ENCODE data around the gene GAS6. TPM values are rescaled to one million over a fixed set of nuclear protein-coding genes. Genes with fewer than 3 reads are reported as not detected.

The GAS6 gene
- total RNA-seq, 1 experiment from 2014 or later: 20.9 TPM

DNA sequence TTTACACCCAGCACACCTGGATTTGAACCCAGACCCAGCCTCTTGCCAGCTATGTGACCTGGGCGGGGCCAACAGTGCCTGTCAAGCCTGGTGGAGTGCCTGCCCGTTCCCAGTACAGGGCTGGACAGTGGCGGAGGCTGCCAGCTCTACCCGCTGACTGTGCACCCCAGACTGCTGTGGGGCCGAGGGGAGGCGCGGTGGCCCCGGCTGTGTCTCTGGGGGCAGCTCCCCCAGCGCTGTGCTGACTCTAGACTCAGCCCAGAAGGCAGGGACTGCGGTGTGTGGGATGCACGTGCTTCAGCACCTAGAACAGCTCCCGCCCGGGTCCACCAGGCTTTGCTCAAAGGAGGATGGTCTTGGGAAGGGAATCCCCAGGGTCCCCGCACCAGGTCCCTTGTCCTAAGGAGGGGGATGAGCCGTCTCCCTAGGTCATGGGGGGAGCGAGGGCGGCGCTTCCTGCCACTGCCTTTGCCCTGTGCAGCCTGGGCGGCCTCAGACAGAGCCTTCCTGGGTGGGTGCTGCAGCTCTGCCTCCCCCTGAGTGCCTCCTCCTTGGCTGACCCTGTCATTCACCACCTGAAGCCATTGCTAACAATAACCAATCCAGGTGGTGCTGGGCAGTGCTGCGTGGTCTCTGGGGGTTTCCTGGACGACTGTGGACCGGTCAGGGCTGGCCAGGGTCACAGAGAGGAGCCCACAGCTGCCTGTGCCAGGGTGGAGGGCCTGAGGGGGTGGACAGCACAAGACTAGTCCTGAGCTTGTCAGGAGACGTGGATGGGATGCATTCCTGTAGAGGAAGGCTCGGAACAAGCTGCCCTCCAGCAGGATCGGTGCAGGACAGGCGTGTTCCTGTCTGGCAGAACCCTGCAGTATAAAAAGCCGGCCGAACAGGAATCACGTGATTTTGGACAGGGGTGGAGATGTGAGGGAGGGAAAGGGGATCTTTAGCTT is 86.3 kb downstream of the GAS6 start:
- Histone ChIP-seq H3K4me2 (ENCODE audit: low read length) (no peak overlapping the region), H3K4me1 (ENCODE audit: insufficient read depth, low read length) (peaks cover 21% of the 10 kb centered on the region), H3K9me2 (replicated peaks; ENCODE audit: low read length) (no peaks in the 10 kb centered on the region), H4K20me1 (ENCODE audit: low read length) (no peaks in the 10 kb centered on the region), H3K4me3 (ENCODE audit: low read length) (no peak overlapping the region), H3K36me3 (ENCODE audit: low read depth, low read length) (peaks cover 9% of the 10 kb centered on the region; the same call in 1 of the 2 replicates), H3F3A (ENCODE audit: low read length, unreplicated experiment) (no peaks in the 10 kb centered on the region), H3K9me3 (ENCODE audit: low read length) (no peaks in the 10 kb centered on the region), H3K27me3 (ENCODE audit: low read length) (no peaks in the 10 kb centered on the region), H3K79me2 (ENCODE audit: low read length) (peaks cover 6% of the 10 kb centered on the region; the same call in 1 of the 2 replicates), H3K27ac (ENCODE audit: low read length) (no peak overlapping the region), H3K9ac (ENCODE audit: low read length) (no peak overlapping the region), H2AFZ (ENCODE audit: low read length) (no peak overlapping the region)
- BruUV-seq (replicated peaks): no TSS peak
- intact Hi-C loops (cut with micrococcal nuclease): no loop called here
- POLR2A ChIA-PET (ENCODE audit: unreplicated experiment): no interaction called here
- ATAC-seq: no peak
- CTCF ChIA-PET: no interaction called here
- DNase-seq: no peak
- TF ChIP-seq, protein P1, sequence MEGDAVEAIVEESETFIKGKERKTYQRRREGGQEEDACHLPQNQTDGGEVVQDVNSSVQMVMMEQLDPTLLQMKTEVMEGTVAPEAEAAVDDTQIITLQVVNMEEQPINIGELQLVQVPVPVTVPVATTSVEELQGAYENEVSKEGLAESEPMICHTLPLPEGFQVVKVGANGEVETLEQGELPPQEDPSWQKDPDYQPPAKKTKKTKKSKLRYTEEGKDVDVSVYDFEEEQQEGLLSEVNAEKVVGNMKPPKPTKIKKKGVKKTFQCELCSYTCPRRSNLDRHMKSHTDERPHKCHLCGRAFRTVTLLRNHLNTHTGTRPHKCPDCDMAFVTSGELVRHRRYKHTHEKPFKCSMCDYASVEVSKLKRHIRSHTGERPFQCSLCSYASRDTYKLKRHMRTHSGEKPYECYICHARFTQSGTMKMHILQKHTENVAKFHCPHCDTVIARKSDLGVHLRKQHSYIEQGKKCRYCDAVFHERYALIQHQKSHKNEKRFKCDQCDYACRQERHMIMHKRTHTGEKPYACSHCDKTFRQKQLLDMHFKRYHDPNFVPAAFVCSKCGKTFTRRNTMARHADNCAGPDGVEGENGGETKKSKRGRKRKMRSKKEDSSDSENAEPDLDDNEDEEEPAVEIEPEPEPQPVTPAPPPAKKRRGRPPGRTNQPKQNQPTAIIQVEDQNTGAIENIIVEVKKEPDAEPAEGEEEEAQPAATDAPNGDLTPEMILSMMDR (conservative IDR thresholded peaks at IDR 0.05; ENCODE audit: low read depth, low read length): no peak
- TF ChIP-seq EZH2 (IDR thresholded peaks at IDR 0.05; ENCODE audit: low read length, unreplicated experiment) (no peak), EZH2phosphoT487 (IDR thresholded peaks at IDR 0.05; ENCODE audit: borderline replicate concordance, low read length) (no peak)

- Histone ChIP-seq H3K79me2 (ENCODE audit: low read length) (peaks cover 6% of the 10 kb centered on the region; the same call in 1 of the 2 replicates), H3K4me3 (ENCODE audit: low read length) (no peak overlapping the region), H3K27me3 (ENCODE audit: low read length) (no peaks in the 10 kb centered on the region), H3K27ac (ENCODE audit: low read length) (no peak overlapping the region), H3K9me3 (ENCODE audit: low read length) (no peaks in the 10 kb centered on the region), H3K4me2 (ENCODE audit: low read length) (no peak overlapping the region), H3K36me3 (ENCODE audit: low read depth, low read length) (peaks cover 9% of the 10 kb centered on the region; the same call in 1 of the 2 replicates), H3F3A (ENCODE audit: low read length, unreplicated experiment) (no peaks in the 10 kb centered on the region), H3K9ac (ENCODE audit: low read length) (no peak overlapping the region), H3K9me2 (replicated peaks; ENCODE audit: low read length) (no peaks in the 10 kb centered on the region), H3K4me1 (ENCODE audit: insufficient read depth, low read length) (peaks cover 32% of the 10 kb centered on the region), H4K20me1 (ENCODE audit: low read length) (no peaks in the 10 kb centered on the region), H2AFZ (ENCODE audit: low read length) (no peak overlapping the region)
- TF ChIP-seq, protein P1 (conservative IDR thresholded peaks at IDR 0.05; ENCODE audit: low read depth, low read length): no peak
- TF ChIP-seq EZH2phosphoT487 (IDR thresholded peaks at IDR 0.05; ENCODE audit: borderline replicate concordance, low read length): no peak
- no peak for TF ChIP-seq EZH2 (IDR thresholded peaks at IDR 0.05; ENCODE audit: low read length, unreplicated experiment)
- intact Hi-C loops (cut with micrococcal nuclease): no loop called here
- DNase-seq: no peak
- ATAC-seq: no peak
- ChIA-PET POLR2A (ENCODE audit: unreplicated experiment) (no interaction called here), CTCF (no interaction called here)
- no TSS peak for BruUV-seq (replicated peaks)
Observed at GRCh38 chr13:113776231-113777125, 87.4 kb downstream of the GAS6 start.
